Esophagus muscularis mucosa (tissue), 4 donors: ENCODE data around the gene MKRN2. TPM values are rescaled to one million over a fixed set of nuclear protein-coding genes. Genes with fewer than 3 reads are reported as not detected.

ENCODE experiments used
- DNase-seq: peaks from one replicate; pipeline ENCODE4 v3.0.0-alpha.2; 2017; ENCODE audit errors: extremely low spot score
- H3K27ac ChIP-seq, 4 donors: fragments of 200-600 bp; sonication (generic); replicated peaks in 1 of 4; 1 replicate in 3 of 4; 2 replicates in 1 of 4; pipeline ENCODE4 v1.5.1; 2016 to 2019; ENCODE audit warnings: mild to moderate bottlenecking in 1 of 4
- H3K27me3 ChIP-seq, 4 donors: fragments of 200-600 bp; sonication (generic); one replicate each; pipeline versions ENCODE4 v1.5.1 to v1.6.0; 2016 to 2019
- H3K36me3 ChIP-seq, 4 donors: fragments of 200-600 bp; sonication (generic); one replicate each; pipeline ENCODE4 v1.5.1; 2016 to 2019
- H3K4me1 ChIP-seq, 4 donors: fragments of 200-600 bp; sonication (generic); one replicate each; pipeline ENCODE4 v1.5.1; 2016 to 2019
- H3K4me3 ChIP-seq, 4 donors: fragments of 200-600 bp; sonication (generic); 1 replicate in 2 of 4; 2 replicates in 2 of 4; pipeline ENCODE4 v1.5.1; 2016 to 2019; ENCODE audit warnings: mild to moderate bottlenecking in 4 of 4, moderate library complexity in 1 of 4
- H3K9me3 ChIP-seq, 4 donors: fragments of 200-600 bp; sonication (generic); 1 replicate in 3 of 4; 2 replicates in 1 of 4; pipeline ENCODE4 v1.5.1; 2016 to 2019
- EP300 ChIP-seq: sonication (generic); formaldehyde crosslinking; IDR thresholded peaks from one replicate; pipeline ENCODE4 v1.6.1; 2017; ENCODE audit warnings: antibody characterized with exemption
- POLR2A ChIP-seq: fragments of 450-650 bp; IDR thresholded peaks from one replicate; pipeline ENCODE4 v1.6.1; 2017; ENCODE audit warnings: antibody characterized with exemption, moderate library complexity, mild to moderate bottlenecking, low read depth
- POLR2AphosphoS5 ChIP-seq, 2 donors: sonication (generic); formaldehyde crosslinking; IDR thresholded peaks; one replicate each; pipeline ENCODE4 v1.6.1; 2017; ENCODE audit warnings: antibody characterized with exemption in 2 of 2
- WGBS: methylation state at CpG from one replicate; pipeline ENCODE4 v1.1.5; 2018; 5-methylcytosine and 5-hydroxymethylcytosine counted together
- intact Hi-C: fragments of 100-400 bp; cut with DNase I; formaldehyde crosslinking; loops from one replicate; pipeline ENCODE4 v1.15.1; 2023
- total RNA-seq, 4 donors: library from RNA; depleted of rRNA; stranded (reverse); fragments of >200 nt; gene quantifications; one replicate each; pipeline versions ENCODE4 v1.1.0 to v1.2.1, GENCODE V29; 2016
- TF ChIP-seq, protein P1 (sequence below), 3 experiments: fragments of 200-600 bp in 2 of 3; fragments of 450-650 bp in 1 of 3; sonication (generic) in 2 of 3; IDR thresholded peaks; one replicate each; pipeline ENCODE4 v1.5.1; 2017 to 2019; ENCODE audit warnings: antibody characterized with exemption in 3 of 3, mild to moderate bottlenecking in 2 of 3, moderate library complexity in 1 of 3

The MKRN2 gene, protein sequence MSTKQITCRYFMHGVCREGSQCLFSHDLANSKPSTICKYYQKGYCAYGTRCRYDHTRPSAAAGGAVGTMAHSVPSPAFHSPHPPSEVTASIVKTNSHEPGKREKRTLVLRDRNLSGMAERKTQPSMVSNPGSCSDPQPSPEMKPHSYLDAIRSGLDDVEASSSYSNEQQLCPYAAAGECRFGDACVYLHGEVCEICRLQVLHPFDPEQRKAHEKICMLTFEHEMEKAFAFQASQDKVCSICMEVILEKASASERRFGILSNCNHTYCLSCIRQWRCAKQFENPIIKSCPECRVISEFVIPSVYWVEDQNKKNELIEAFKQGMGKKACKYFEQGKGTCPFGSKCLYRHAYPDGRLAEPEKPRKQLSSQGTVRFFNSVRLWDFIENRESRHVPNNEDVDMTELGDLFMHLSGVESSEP
- 10 to 100 TPM; 29.5 to 55.1 (median 38.0) TPM for total RNA-seq

DNA sequence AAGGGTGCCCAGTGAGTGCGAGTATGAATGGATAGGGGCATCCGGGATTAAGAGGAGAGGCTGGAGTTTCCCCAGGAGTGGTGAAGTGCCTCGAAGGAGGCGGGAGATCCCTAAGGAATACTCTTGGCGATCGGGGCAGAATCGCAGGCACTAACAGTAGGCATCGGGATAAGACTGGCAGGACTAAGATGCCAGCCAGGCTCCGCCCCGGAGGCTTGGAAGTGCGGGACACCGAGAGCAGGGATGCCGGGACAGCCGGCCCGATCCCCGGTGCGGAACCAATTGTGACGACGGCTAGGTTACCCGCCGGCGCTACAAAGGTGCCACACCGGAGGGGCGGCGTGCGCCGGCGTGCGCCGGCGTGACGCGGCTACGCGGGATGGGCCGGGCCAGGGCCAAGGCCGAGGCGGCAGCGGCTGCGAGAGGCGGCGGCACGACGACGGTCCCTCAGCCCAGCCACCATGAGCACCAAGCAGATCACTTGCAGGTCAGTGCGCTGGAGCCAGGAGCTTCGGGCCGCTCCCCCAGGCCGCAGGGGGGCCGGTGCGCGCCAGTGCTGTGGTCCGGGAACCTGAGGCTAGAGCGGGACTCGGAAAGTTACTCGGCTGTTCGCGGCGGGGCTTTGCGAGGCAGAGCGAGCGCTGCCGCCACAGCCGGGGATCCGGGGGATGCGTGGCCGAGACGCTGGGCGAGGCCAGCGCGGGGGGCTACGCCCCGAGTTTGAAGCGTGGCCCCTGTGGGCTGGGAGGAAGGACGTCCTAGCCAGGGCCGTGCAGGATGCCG lies at the start of gene MKRN2:
MKRN2 (plus strand) TSS at position 398 of the 783 bp plus-strand sequence; CDS start at position 462, 64 bp downstream.
- under 1% methylated on average over 61 of the region's 77 CpGs for WGBS
- DNase-seq, result peak; percentile 95
- H3K27ac ChIP-seq, result peak within 1 kb of the TSS; percentile 93 to 98 (median 96)
- H3K27me3 ChIP-seq, result peaks cover 0 to 30% (median 8%) of the 10 kb centered on the region in 4 donors
- H3K36me3 ChIP-seq, result no peaks in the 10 kb centered on the region
- H3K4me1 ChIP-seq, result peaks cover 47 to 60% (median 57%) of the 10 kb centered on the region in 4 donors
- TF ChIP-seq POLR2AphosphoS5 (IDR thresholded peaks at IDR 0.05) (peak; percentile 96 to 99), EP300 (no peak), POLR2A (peak; percentile 95)
- TF ChIP-seq, protein P1, sequence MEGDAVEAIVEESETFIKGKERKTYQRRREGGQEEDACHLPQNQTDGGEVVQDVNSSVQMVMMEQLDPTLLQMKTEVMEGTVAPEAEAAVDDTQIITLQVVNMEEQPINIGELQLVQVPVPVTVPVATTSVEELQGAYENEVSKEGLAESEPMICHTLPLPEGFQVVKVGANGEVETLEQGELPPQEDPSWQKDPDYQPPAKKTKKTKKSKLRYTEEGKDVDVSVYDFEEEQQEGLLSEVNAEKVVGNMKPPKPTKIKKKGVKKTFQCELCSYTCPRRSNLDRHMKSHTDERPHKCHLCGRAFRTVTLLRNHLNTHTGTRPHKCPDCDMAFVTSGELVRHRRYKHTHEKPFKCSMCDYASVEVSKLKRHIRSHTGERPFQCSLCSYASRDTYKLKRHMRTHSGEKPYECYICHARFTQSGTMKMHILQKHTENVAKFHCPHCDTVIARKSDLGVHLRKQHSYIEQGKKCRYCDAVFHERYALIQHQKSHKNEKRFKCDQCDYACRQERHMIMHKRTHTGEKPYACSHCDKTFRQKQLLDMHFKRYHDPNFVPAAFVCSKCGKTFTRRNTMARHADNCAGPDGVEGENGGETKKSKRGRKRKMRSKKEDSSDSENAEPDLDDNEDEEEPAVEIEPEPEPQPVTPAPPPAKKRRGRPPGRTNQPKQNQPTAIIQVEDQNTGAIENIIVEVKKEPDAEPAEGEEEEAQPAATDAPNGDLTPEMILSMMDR (IDR thresholded peaks at IDR 0.05), result peak in 1 of 3 experiments; percentile 23
- intact Hi-C loops, result loop anchor here (1.0 to 10.0 kb wide), 4 partner anchors 72 to 422 kb away; partner anchors contain the start of gene TSEN2
- peak within 1 kb of the TSS; percentile 76 to 92 (median 89) for H3K4me3 ChIP-seq
- H3K9me3 ChIP-seq, result no peaks in the 10 kb centered on the region

DNA sequence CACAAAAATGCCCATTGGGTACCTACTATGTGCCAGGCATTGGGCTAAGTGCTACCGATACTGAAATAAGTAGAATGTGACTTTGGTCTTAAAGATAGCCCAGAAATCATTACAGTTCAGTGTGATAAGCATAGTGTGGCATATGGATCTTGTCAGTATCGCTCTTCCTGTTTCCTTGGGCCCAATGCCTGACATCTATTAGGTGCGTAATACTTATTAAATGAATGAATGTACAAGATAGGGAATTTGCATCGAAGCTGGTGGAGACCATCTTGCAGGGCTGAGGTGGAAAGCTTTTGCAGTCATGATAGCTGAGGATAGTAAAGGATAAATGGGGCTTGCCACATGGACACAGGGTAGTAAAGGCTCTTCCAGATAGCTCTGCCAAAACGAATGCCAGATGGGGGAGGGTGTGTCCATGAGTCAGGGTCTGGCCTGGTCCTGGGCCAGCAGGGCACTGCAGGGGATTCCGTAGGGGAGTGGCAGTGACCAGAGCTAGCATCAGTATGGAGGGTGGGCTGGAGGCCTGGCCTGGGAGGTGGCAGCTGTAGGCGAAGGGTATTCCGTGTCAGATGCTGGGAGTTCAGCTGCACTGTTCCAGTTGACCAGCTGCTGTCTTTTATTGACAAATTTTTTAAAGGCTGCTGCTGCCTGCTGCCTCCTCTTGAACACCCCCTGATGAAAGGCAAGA lies 49.2 kb upstream of the MKRN2 start:
- Histone ChIP-seq H3K4me1 (peaks cover 7 to 22% (median 16%) of the 10 kb centered on the region in 4 donors), H3K4me3 (peak overlapping the region in 1 of 4 donors; percentile 18), H3K9me3 (no peaks in the 10 kb centered on the region), H3K27ac (peak overlapping the region; percentile 65 to 81 (median 72)), H3K36me3 (peaks cover 13 to 60% (median 32%) of the 10 kb centered on the region in 4 donors), H3K27me3 (no peaks in the 10 kb centered on the region)
- intact Hi-C loops, result no loop called here
- 69% methylated on average over 8 of the region's 8 CpGs for WGBS
- TF ChIP-seq POLR2AphosphoS5 (IDR thresholded peaks at IDR 0.05), result no peak
- DNase-seq, result no peak

DNA sequence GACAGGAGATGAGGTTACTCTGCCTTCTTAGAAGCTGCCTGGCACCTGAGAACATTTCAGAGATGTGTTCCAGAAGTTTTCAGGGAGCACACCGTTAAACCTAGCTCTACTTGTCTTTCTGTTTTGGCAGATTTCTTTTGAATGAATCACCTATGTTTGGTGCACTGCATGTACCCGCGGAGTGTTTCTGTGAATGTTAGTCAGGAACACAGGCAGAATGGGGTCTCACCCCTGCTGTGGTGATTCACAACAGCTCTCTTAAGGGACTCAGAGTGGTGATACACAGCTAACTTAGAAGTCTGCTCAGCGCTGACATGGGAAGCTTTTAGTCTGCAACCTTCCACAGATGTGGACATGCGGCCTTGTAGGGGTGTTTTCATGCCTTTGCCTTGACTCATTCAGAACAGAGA lies 48.6 kb upstream of the MKRN2 start:
- Histone ChIP-seq H3K36me3 (peaks cover 13 to 54% (median 27%) of the 10 kb centered on the region in 4 donors), H3K9me3 (no peaks in the 10 kb centered on the region), H3K4me3 (peak overlapping the region in 1 of 4 donors; percentile 18), H3K27ac (peak overlapping the region; percentile 65 to 81 (median 72)), H3K27me3 (no peaks in the 10 kb centered on the region), H3K4me1 (peaks cover 7 to 22% (median 16%) of the 10 kb centered on the region in 4 donors)
- no peak for DNase-seq
- TF ChIP-seq POLR2AphosphoS5 (IDR thresholded peaks at IDR 0.05), result peak; percentile 50 to 74
- TF ChIP-seq, protein P1 (IDR thresholded peaks at IDR 0.05), result no peak
- no peak for TF ChIP-seq POLR2A
- TF ChIP-seq EP300, result no peak
- 61% methylated on average over 4 of the region's 5 CpGs for WGBS
- intact Hi-C loops, result no loop called here

DNA sequence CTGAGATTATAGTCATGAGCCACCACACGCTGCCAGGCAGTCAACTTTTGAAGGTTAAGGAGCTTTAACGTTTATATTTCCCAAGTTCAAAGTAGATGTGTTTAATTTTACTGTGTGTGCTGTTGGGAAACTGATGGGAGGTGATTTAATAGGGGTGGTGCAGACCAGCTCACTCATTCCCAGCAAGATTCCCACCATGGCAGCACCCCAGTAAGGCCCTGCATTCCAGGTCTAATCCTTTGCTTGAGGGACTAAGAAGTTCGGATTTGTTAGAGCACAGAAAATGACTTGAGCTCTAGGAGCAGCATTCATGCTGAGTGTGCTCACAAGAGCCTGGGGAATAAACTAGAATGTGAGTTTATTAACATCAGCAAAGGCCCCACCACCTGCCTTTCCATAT lies 47.4 kb upstream of the MKRN2 start:
- TF ChIP-seq POLR2AphosphoS5 (IDR thresholded peaks at IDR 0.05) (no peak), POLR2A (no peak), EP300 (no peak)
- TF ChIP-seq, protein P1 (IDR thresholded peaks at IDR 0.05), result no peak
- no peak for DNase-seq
- intact Hi-C loops, result no loop called here
- H3K36me3 ChIP-seq, result peaks cover 7 to 48% (median 15%) of the 10 kb centered on the region in 4 donors
- peaks cover 7 to 22% (median 16%) of the 10 kb centered on the region in 4 donors for H3K4me1 ChIP-seq
- peak overlapping the region in 3 of 4 donors; percentile 65 to 81 (median 73) for H3K27ac ChIP-seq
- WGBS, result 67% methylated on average over 3 of the region's 3 CpGs
- no peak overlapping the region for H3K4me3 ChIP-seq
- no peaks in the 10 kb centered on the region for H3K27me3 ChIP-seq
- no peaks in the 10 kb centered on the region for H3K9me3 ChIP-seq
